HT1080 (cell line): Measurements from ENCODE around the gene TTC3. TPM values are rescaled to one million over a fixed set of nuclear protein-coding genes. Genes with fewer than 3 reads are reported as not detected.

ENCODE experiments used
- DNase-seq: peaks from one replicate; pipeline ENCODE4 v3.0.0-alpha.2; 2015; ENCODE audit warnings: low read depth
- total RNA-seq: library from RNA; depleted of rRNA; stranded (reverse); fragments of >200 nt; shearing (Covaris generic); gene quantifications from 2 replicates; pipeline ENCODE4 v1.2.3, GENCODE V29; 2014

TTC3 gene
- total RNA-seq, 1 experiment from 2014 or later: 65.3 TPM

DNA sequence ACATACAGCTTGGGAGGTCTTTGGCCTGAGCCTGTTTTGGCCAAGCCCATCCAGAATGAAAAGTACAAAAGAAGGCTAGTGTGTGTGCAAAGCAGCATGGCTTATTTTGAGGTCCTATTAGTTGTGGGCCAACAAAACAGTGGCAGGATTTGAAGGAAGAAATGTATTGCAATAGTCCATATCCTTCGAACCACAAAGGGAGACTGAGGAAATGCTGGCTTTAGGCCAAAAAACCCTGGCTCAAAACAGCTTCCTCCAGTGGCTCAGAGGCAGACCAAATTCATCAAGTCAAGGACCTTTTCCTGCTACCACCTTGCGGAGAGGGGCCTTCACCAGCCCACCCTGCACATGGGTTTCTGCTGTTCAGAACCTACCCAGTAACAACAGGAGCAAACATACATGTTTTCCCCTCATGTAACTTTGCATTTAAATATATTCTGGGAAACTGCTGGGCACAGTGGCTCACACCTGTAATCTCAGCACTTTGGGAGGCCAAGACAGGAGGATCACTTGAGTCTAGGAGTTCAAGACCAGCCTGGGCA, 150.8 kb downstream of the TTC3 start:
- no peak for DNase-seq

- DNase-seq: no peak
These were observed 152.1 kb downstream of the TTC3 start for GRCh38 chr21:37224861-37225839.

- no peak for DNase-seq
These were observed 153.2 kb downstream of the TTC3 start for GRCh38 chr21:37226041-37226920.

DNA sequence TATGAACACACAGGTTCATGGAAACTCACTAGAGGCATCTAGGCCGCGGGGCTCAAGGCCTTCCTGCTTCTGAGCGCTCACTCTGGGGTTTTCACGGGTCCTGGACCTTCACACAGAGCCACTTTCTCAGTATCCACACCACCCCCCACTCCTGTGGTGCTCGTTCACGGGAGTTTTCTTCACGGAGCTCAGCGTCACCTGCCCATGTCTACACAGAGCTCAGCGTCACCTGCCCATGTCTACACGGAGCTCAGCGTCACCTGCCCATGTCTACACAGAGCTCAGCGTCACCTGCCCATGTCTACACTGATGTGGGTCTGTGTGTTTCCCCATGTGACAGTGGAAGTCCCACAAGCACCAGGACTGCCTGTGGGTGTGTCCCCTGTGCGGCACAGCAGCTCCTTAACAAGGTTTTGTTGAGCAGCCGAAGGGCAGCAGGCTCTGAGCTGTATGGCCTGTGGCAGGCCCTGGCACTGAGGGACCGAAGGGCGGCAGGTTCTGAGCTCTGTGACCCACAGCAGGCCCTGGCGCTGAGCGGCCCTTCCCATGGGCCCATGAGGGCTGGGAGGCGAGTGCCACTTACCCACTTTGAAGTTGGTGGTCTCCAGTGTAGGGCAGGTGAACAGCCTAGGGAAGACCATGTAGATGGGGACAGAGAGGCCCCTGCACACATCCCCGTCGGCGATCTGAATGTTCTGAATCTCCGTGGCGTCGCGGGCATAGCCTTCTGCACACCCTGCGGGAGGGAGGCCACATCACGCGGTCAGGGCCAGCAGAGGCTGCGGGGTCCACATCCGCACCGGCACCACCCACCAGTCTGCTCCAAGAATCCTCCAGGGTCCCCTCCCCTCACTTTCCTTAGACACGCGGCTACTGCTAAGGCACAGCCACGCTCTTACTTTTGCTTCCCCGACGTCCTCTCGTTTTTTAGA, 154.3 kb downstream of the TTC3 start:
- DNase-seq: no peak

- no peak for DNase-seq
These were observed 154.9 kb downstream of the TTC3 start for GRCh38 chr21:37228003-37228400.

DNA sequence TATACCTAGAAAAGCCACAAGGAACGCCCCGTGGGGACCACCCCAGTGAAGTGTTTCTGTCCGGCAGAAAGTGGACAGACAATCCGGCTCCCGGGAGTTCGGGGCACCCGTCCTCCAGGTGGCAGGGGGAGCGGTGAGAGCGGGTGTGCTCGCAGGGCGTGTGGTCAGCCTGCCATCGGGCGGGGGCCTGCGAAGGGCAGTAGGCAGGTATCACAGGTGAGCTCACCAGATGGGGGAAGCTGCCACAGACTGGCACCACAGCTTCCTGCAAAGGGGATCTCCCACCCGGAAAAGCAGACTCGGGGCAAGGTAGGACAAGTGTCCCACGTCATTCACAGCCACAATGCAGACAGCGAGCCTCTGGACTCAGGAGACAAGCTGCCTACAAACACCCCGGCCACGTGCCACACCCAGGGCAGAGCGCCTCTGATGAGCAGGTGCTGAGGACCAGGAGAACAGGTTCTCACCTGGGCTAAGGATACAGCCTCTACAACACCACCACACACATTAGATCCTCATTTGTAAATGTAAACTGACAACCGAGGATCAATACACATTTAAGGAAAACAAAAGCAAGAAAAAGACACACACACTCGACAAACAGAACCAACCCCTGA, 157.7 kb downstream of the TTC3 start:
- DNase-seq: no peak

DNA sequence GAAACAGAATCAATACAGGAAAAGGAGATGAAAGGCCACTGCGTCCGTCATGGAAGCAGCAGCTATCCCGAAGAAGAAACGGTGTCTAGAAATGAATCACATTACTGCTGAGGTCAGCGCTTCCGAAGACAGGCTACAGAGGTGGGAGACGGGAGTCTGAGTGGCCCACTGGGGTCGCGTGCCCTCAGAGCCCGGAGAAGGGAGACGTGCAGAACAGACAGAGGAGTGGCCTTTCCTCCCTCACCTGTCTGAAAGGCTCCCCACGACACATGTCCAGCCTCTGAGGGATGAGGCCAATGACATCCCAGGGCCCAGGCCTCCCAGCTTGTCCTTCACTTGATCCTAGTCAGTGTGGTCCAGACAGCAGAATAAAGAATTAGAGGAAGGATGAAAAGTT, 158.2 kb downstream of the TTC3 start:
- no peak for DNase-seq

DNA sequence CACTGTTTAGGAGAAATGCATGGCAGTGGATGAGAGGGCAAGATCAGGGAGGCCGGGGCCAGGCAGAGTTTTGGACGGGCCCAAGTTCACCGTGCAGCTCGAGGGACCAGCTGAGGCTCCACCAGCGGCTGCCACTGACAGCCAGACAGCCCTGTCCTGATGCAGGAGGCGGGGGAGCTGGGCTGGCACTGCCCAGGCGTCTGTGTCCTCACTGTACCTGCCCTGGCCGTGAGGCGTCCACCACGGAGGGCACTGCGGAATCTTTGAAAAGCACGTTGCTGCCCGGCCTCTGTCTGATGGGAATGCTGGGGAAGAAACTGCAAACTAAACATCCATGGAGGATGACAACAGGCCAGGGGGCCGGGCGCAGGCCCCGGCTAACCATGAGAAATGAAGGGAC, 158.6 kb downstream of the TTC3 start:
- no peak for DNase-seq

- DNase-seq: no peak
These were observed 159.4 kb downstream of the TTC3 start for GRCh38 chr21:37232274-37233018.

DNA sequence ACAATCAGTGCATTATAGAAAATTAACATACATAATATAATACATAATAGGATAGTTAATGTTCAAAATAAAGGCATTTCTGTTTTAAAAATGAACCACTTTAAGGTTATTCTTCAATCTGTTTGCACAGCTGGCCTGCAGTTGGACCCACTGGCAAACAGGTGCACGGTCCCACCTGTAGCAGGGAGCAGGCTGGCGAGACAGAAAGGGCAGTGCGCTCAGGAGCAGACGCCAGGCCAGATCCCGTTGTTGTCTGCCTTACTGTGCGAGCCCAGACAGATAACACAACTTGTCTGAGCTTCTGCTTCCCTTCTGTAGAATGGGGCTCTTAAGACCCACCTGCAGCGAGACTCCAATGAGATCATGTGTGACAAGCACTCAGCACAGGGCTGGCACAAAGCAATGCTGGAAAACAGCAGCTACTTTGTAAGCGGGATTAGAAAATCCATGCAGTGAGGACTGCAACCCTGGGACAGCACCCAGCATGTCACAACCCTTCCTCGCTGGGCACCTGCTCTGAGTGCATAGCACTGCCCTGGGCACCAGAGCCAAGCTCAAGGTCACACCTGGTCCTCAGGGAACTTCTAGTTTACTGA, 160.6 kb downstream of the TTC3 start:
- no peak for DNase-seq

GRCh38 chr21:37237346-37237745, 164.3 kb downstream of the TTC3 start:
- DNase-seq: no peak

DNA sequence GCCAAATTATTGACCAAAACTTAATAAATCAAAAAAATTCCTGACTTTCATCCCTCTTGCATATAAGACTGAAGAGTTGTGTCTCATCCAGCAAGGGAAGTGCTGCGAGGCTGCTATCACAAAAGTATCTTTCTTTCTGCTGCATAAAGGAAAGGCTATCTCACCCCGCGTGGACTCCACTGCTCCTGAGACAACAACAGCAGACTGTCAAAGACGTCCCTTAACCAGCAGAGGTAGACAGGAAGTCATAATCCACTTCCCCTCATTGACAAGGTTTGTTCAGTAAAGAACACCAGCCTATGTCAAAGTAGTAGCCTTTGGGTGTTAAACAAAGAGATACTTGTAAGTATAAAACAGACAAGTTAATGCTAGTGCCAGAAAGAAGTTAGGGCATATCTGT, 164.7 kb downstream of the TTC3 start:
- no peak for DNase-seq

- DNase-seq: no peak
These were observed 167.9 kb downstream of the TTC3 start for GRCh38 chr21:37240978-37241377.

GRCh38 chr21:37241426-37241825, 168.4 kb downstream of the TTC3 start:
- no peak for DNase-seq

GRCh38 chr21:37243961-37244360, 170.9 kb downstream of the TTC3 start:
- no peak for DNase-seq

GRCh38 chr21:37244501-37245095, 171.5 kb downstream of the TTC3 start:
- DNase-seq: no peak

DNA sequence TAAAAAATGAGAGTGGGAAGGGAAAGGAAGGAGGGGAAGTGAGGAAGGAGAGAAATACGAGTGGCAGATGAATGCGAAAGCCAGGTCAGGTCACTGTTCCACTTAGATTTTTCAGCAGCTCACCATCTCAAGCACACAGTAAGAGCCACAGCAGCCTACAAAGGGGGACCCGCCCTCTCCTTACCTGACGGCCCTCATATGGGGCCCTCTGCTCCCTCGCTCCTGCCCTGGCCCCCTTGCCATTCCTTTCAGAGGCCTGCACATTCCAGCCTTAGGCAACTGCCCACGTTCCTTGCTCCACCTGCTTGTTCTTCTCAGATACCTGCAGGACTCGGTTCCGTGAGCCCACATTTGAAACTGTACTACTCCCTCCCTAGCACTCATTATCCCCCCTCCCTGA, 172.1 kb downstream of the TTC3 start:
- DNase-seq: no peak

DNA sequence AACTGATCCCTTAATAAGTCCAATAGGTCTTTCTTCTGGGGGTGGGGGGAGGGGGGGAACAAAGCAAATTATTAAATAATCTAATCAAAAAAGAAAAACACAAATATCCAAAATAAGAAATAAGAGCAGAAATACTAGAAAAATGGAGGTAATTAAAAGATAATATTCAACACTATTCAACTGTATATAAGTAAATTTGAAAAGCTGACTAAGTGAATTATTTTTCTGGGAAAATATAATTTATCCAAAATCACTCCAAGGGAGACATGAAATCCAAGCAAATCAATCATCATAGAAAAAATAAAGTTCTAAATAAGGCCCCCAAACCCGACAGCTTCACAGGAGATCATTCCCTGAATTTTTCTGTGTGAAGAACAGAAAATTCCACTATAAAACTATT, 175.2 kb downstream of the TTC3 start:
- DNase-seq: no peak
